Tongue (tissue), 2 donors: ENCODE results near the gene FBXO48. TPM values are rescaled to one million over a fixed set of nuclear protein-coding genes. Genes with fewer than 3 reads are reported as not detected.
"Not testable (repeated sequence)": the region's sequence is repeated elsewhere in the genome, so short reads cannot be mapped to it uniquely, and the experiment has no call there.

ENCODE experiments used
- DNase-seq: peaks from one replicate; pipeline ENCODE4 v3.0.0-alpha.2; 2015
- total RNA-seq: library from RNA; depleted of rRNA; stranded (reverse); fragments of >200 nt; gene quantifications from one replicate; pipeline ENCODE4 v1.2.3, GENCODE V29; 2014

Gene FBXO48
- total RNA-seq, 1 donor from 2014 or later: 0.82 TPM

DNA sequence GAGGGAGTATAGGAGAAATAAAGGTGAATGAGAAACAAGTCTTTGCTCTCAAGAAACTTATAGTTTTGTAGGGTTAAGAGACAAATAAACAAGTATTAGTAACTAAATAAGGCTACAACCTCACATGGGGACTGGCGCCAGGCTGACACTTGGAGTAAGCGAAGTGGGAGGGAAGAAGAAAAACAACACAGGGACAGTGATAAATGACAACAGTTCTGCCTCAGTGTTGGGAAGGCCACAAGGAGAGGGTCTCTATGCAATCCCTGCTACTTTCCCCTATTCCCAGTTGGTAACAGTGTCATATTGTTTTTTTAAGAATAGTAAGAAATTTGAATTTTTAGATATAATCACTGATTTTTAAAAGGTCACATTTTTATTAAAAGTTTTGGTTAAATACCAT is 4.3 kb upstream of the FBXO48 start:
- no peak for DNase-seq

DNA sequence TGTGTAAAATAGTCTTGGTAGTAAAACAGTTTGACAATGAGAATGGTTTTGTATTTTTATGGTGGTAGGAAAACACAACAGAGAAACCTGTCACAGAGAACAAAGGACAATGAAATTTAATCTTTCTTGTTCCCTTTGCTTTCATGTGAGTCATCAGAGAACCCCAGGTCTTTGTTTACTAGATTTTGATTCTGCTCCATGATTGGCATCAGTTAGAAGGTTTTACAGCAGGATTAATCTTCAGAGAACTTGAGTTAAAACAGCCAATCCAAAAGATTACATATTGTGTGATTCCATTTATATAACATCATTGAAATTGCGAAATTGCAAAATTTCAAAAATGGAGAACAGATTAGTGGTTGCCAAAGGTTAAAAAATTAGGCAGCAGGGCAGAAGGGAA is 2.8 kb upstream of the FBXO48 start:
- no peak for DNase-seq

DNA sequence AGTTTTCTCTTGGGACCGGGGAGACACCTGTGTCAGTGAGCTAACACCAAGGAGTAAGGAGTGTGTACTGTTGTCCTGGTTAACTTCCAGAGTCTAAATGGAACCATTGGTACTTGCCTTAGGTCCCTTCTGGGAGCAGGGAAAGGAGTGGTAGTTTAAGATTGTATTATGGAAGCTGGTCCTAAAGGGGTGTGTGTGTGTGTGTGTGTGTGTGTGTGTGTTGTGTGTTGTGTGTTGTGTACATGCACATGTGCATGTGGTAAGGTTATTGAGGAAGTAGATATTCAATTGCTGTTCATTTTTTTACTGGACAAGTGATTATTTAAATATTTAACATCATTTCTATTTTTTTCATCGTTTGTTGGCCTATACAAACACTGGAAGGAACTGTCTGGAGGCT is 1.7 kb upstream of the FBXO48 start:
- no peak for DNase-seq

DNA sequence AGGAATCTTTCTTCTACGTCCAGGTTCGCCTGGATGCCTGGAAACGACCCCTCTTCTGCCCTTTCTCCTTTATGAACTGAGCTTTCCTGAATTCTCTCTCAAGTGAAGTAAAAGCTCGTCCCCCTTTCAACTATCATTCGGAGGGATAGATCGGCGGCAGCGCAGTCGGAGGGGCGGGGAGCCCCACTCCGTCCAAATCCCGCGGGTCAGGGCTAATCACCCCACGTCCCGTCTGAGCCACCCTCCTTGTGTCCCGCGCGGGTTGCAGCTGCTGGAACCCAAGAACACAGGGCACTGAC is 367 bp downstream of the FBXO48 start:
- no peak for DNase-seq

DNA sequence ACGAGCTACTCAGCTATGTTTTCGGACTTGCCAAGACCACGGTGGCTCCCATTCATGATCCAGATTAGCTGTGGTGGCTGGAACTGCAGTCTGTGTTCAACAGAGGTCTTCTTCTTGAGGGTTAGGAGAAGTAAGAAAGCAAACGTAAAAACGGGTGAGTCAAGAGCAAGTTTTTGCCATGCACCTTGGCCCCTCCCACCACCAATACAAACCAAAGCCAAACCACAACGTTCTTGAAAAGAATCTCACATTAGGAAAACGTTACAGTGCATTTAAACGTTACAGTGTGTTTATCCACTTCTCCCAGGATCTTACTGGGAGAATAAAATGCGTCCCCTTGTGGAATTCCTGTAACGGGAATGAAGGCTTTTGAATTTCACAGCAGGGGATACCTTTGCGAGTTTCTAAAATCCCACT is 725 bp downstream of the FBXO48 start:
- DNase-seq: peak; percentile 34

DNA sequence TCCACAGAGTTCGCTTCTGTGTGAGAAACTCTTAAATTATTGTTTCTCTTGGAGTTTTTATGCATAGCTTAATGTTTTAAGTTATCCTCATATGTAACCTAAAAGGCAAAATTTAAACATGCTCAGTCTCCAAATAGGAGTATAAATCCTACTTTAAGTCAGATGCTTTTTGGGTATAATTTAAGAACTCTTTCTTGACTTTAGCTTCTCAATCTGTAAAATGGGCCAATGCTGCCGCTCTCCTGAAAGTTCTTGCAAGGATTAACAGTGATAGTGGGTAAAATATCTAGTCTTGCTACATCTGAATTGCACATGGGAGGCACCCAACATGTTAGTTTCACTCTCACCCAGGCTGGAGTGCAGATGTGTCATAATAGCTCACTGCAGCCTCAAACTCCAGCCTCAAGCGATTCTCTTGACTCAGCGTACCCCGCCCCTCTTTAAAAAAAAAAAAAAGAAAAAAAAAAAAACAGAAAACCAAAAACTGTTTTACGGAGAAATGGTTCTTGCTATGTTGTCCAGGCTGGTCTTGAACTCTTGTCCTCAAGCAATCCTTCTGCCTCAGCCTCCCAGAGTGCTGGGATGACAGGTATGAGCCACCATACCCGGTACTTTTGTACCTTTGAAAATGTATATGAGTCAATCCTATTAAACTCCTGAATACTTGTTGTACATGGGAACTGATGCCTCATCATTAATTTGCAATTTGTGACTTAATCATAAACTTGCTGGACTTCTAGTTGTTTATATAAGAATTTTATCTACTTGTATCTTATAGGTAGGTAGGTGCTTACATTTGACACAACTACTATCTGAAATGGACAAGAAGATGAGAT is 1.8 kb downstream of the FBXO48 start:
- DNase-seq: no peak

DNA sequence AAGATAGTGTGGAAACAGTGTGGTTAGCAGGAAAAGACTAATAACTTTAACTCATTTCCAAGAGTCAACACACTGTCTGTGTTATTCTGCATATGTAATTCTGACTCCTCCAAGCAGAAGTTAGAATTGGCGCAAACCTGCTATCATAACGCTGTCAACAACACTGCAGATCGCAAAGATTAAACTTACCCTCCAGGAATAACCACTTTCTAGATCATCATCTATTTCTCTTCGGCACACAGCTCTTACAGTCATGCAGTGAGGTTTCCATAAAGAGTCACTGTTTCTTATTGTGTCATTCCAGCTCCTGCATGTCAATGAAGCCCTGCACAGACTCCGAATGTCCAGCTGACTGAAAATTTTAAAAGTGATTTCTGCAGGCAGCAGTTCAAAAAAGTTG is 2.4 kb downstream of the FBXO48 start:
- DNase-seq: no peak

DNA sequence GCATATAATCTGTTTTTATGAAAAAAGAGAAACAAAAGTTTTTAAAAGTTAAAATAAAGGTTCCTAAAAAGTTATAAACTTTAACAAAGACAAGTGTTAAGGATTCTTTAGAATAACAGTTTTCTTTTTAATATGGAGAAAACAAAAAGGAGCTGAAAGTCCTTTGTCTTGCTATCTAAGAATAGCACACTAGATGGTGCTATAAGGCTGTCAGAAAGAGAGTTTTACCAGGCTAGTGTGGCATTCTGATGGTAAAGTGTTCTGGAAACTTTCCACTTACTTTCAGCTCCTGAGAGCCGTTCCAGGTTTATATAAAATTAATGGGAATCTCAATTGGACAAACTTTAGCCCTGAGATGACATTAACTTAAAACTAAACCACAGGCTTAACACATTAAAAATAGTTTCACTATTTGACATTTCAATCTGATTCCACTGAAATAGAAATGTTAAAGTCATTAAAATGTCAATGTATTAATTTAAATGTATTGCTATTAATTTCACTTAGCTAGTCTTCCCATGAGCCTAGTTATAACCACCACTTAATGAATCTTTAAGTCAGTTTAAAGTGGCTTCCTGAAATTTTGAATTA is 3.7 kb downstream of the FBXO48 start:
- DNase-seq: peak; percentile 78

DNA sequence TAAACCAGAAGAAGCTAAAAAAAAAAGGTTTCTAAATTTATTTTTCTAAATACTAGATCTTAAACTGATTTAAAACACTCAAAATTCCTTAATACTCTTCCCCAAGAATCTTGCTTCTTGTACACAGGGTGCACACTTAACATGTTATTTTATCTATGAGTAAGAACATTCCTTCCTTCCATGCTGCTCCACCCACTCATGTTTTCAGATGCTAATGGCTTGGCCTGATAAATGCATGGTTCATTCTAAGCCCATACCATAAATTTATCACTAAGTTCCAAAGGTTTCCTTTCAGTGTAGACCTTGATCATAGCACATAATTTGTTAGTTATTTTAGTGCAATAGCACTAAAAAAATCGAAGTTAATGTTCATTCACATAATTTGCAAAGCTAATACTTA is 8.1 kb downstream of the FBXO48 start:
- DNase-seq: no peak

DNA sequence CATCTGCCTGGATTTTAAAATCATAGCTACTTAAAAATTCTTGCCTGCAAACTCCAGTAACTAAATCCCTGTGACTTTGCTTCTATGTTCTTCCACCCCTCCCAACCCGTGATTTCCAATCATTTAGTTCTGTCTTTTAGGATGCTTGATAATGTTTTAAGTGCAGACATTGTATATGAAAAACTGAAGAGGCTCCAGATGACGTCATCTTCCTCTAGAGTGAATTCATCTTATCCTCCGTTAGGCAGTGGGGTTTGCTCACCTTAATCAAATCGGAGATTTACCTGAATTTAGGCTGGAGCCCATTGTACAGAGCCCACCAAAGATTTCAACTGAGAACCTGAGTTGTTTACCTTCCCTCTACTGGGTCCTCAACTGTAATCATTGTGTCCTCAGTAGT is 10.9 kb downstream of the FBXO48 start:
- DNase-seq: no peak

DNA sequence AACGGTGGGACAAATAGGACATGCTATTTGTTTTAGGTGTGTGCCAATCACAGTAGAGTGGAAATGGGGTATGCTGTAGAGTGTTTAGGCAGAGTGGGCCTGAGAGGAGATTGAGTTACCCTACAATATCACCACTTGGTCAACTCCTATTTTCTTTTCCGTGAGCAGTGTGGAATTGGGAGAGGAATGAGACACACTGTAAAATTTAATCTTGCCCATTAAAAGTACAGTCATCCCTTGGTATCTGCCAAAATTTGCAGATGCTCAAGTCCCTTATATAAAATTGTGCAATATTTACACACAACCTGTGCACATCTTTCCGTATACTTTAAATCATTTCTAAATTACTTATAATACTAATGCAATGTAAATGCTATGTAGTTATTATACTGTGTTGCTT is 12.4 kb downstream of the FBXO48 start:
- no peak for DNase-seq

DNA sequence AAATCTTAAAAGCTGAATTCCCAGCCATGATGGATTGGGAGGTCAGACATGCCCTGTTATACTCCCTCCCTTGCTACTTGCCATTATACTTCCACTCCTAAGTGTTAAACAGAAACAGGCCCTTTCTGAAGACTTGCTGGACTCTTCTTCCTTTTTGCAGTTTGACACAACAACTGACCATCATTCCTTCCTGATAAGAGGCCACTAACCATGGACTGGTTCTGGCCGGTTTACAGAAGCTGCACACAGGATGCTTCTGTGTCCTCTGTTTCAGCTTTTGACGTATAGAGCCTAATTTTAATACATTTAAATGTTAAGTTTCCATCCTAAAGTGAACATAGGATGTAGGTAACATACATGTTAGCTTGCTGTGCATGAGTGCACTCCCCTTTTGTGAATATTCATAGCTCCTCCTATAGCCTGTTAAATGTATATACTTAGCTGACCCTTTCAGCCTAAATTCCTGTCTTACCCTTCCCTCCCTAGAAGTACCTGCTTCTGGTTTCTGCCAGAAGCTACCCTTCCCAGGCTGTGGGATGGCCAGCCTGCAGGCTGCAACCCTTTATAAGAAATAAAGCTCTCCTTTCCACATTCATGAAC is 13.2 kb downstream of the FBXO48 start:
- no peak for DNase-seq

DNA sequence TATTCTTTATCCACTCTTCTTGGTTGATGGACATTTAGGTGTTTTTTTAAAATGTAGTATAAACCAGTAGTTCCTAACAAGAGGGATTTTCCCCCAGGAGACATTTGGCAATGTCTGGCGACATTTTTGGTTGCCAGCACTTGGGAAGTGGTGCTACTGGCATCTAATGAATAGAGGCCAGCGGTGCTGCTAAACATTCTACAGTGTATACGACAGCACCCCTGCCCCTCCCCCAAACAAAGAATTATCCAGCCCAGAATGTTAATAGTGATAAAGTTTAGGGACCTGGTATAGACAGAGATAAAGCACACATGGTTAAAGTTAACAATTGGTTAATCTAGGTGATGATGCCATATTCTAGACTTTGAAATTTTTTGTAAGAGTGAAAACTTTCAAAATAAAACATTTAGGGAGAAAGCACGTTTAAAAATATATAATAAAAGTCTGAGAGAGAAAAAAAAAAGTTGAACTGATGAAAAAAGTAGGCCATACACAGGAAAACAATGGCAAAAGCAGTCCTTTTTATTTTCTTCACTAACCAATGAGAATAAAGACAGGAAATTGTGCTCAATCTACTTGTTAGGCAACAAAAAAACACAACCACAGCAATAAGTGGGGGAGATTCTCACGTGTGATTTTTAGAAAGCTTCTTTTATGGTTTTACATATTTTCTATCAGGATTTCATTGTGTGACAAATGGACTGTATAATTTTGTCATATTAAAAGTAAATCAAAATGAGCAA is 14.8 kb downstream of the FBXO48 start:
- no peak for DNase-seq

DNA sequence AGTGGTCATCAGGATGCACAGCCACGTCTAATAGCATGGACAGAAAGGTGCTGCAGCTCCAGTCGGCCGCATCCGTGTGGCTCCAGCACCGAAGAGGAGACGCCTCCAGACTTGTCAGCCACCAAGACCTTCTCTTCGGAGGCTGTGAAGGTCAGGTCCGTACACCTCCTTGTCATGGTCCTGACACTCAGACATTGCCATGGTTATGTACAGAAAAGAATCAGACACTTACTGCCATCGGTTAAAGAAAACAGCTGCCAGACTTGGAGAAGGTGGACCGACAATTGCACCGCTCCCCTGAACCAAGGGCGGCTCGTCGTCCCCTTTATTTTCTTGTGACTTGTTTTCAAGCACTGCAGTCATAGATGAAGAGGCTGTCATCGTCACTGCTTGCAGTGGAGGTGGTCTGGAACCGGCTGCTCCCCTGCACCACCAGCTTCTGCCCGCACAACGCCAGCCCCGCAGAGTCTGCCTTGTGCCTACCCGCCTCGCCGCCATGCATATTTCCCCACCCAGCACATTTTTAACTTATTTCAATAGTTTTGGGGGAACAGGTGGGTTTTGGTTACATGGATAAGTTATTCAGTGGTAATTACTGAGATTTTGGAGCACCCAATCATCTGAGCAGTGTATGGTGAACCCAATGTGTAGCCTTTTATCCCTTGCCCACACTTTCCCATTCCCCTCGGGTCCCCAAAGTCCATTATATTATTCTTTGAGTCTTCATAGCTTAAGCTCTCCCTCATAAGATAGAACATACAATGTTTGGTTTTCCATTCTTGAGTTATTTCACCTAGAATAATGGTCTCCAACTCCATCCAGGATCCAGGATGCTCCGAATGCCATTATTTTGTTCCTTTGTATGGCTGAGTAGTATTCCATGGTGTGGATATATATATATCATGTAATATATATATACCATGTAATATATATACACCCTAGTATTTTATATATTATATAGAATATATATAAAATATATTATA is 18.1 kb downstream of the FBXO48 start:
- DNase-seq: no peak

DNA sequence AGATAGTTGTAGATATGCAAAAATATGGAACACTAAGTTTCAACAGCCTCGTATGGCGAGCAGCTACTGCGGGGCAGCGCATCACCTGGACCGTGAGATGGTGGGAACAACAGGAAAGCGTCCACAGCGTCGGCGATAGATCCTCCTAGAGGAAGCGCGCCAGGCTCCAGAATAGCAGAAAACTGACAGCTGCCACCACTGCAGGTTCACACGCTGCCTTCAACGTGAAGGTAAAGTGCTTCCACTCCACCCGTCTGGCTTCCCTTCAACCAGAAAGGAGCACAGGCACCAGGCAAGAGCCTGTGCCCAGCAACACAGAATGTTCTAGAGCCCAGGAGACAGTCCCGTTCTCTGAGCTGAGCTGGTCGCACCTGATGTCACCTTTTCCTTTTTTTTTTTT is 20.0 kb downstream of the FBXO48 start:
- no peak for DNase-seq

DNA sequence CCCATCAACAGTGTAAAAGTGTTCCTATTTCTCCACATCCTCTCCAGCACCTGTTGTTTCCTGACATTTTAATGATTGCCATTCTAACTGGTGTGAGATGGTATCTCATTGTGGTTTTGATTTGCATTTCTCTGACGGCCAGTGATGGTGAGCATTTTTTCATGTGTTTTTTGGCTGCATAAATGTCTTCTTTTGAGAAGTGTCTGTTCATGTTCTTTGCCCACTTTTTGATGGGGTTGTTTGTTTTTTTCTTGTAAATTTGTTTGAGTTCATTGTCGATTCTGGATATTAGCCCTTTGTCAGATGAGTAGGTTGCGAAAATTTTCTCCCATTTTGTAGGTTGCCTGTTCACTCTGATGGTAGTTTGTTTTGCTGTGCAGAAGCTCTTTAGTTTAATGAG is 20.7 kb downstream of the FBXO48 start:
- DNase-seq: not testable (repeated sequence)

DNA sequence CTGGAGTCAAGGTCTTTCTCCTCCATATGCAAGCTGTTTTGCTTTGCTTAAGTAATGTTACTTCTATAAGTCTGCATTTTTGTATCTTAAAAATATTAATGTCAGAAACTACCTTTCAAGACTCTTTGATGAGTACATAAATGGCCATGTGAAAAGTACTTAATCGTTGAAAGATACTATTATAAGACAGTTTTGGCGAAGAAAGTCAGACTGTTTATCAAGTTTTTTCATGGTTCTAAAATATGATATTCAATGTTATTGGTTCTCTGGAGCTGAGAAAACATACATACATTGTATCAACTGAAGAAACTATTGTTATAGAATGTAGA is 25.1 kb downstream of the FBXO48 start:
- no peak for DNase-seq

DNA sequence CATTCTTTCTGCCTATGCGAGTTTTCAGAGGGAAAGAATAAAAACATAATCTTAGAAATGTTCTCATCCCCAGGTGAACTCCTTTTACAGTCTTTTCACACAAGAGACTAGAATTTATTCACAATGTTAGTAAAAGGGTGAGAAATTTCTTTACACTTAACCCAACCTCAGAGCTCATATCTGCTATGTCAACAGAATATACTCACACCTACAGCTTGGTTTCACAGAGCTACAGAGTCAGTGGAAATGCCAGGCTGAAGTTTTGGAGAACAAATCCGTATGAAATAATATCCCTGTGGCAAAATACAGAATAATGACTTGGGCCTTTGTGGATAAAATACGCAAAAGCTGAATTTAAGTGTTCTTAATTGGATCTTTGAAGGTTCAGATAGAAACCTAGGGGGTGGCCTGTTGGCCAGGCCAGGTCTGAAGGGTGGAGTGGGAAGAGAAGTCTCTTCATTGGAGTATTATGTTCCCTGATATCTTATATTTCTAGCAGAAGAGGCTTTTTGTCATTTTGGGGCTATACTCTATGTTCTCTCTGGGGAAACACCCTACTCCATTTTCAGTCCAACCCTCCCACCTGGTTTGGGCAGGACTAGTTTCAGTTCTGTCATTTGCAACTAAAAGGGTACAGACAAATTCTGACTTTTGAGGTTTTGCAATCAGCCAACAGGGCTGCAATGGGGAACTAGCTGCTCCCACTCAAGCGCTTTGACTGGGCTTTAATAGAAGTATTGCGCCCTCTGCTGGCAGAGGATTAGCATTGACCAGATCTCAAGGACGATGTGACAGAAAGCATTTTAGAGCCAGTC is 25.7 kb downstream of the FBXO48 start:
- DNase-seq: peak; percentile 96

DNA sequence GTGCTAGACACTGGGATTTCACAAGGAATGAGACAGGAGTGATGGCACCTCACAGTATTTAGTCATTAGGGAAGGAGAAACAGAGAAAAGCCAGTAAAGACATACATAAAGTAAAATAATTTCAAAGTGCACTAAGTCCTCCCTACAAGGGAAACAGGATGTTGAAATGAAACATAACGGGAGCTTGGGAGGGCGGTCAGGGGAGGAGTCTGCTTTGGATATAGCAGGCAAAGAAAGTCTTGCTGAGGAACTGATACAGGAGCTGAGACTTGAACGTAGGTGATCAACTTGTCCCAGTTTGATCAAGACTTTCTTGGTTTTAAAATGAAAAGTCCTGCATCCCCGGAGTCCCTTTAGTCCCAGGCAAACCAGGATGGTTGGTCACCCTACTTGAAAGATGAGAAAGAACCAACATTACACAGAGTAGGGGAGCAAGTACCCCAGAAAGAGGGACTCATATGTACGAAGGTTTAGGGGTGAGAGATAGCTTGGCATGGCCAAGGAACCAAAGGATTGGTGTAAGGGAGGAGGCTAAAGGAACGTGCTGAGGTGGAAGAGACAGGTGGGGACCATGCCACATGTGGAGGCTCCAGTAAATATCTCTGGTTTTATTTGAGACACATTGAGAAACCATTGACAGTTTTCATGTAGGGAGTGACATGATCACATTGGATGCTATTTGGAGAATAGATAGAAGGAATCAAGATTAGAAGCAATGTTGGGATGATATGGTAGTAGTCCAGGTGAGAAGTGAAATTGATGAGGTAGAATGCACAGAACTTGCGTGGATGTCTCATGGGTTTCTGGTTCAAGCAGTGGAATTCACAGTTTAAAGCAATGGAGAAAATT is 28.4 kb downstream of the FBXO48 start:
- DNase-seq: no peak

DNA sequence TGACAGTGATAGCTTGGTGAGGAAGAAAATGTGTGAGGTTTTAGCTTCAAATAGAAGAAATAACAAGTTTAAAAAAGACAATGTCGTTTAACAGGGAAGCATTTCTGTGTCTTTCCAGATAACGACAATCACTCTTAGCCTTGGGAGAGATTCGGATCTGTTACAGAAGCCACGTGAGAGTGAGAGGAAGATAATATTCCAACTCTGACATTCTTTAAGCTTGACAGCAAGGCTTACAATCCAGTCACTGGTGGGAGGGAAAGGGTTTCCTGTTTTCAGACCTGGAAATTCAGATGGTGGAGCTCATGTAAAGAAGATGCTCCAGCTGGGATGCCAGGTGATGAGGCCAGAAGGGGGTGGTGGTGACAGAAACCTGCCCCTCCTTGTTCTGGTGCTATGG is 30.8 kb downstream of the FBXO48 start:
- DNase-seq: no peak
